Upper lobe of left lung (tissue), 6 donors: ENCODE measurements around the gene ARID1B. TPM values are rescaled to one million over a fixed set of nuclear protein-coding genes. Genes with fewer than 3 reads are reported as not detected.

Experiments
- ATAC-seq, 2 donors: fragments of 200-7000 bp; cut with Tn5 transposase; one replicate each; pipeline ENCODE4 v1.9.1; 2022; ENCODE audit warnings: mild to moderate bottlenecking in 2 of 2, moderate library complexity in 2 of 2; ENCODE audit not compliant: low FRiP score in 2 of 2
- DNase-seq, 2 donors: peaks; one replicate each; pipeline ENCODE4 v3.0.0-alpha.2; 2019 to 2020
- H3K27ac ChIP-seq, 4 donors: fragments of 200-600 bp; sonication (generic); one replicate each; pipeline ENCODE4 v1.5.1; 2016 to 2019
- H3K27me3 ChIP-seq, 4 donors: fragments of 200-600 bp; sonication (generic); one replicate each; pipeline ENCODE4 v1.5.1; 2017 to 2019
- H3K36me3 ChIP-seq, 4 donors: fragments of 200-600 bp; sonication (generic); one replicate each; pipeline ENCODE4 v1.5.1; 2016 to 2019
- H3K4me1 ChIP-seq, 4 donors: fragments of 200-600 bp; sonication (generic); one replicate each; pipeline ENCODE4 v1.5.1; 2018 to 2019
- H3K4me3 ChIP-seq, 4 donors: fragments of 200-600 bp; sonication (generic); one replicate each; pipeline ENCODE4 v1.5.1; 2017 to 2019; ENCODE audit warnings: mild to moderate bottlenecking in 2 of 4, moderate library complexity in 1 of 4
- H3K9me3 ChIP-seq, 4 donors: fragments of 200-600 bp; sonication (generic); one replicate each; pipeline ENCODE4 v1.5.1; 2018 to 2019
- EP300 ChIP-seq, 4 donors: sonication (generic); formaldehyde crosslinking; IDR thresholded peaks; one replicate each; pipeline ENCODE4 v1.5.1; 2017; ENCODE audit warnings: antibody characterized with exemption in 4 of 4, control low read depth in 2 of 4
- POLR2A ChIP-seq, 4 donors: fragments of 450-650 bp; IDR thresholded peaks; one replicate each; pipeline ENCODE4 v1.5.1; 2016 to 2017; ENCODE audit warnings: antibody characterized with exemption in 4 of 4, mild to moderate bottlenecking in 2 of 4
- POLR2AphosphoS5 ChIP-seq, 2 donors: sonication (generic); formaldehyde crosslinking; IDR thresholded peaks; one replicate each; pipeline ENCODE4 v1.5.1; 2017; ENCODE audit warnings: antibody characterized with exemption in 2 of 2
- WGBS, 2 donors: methylation state at CpG; one replicate each; pipeline ENCODE4 v1.1.5; 2017 to 2018; 5-methylcytosine and 5-hydroxymethylcytosine counted together
- total RNA-seq, 6 donors: library from RNA; depleted of rRNA in 4 of 6; stranded (reverse); fragments of >200 nt in 4 of 6; gene quantifications; one replicate each; pipeline versions ENCODE4 v1.1.0 to v1.2.1, GENCODE V29; 2016 to 2021
- TF ChIP-seq, protein P1 (sequence below), 6 experiments: fragments of 450-650 bp in 4 of 6; fragments of 200-600 bp in 2 of 6; sonication (generic) in 2 of 6; IDR thresholded peaks; one replicate each; pipeline ENCODE4 v1.5.1; 2016 to 2019; ENCODE audit warnings: antibody characterized with exemption in 6 of 6
- donor health status: DM: no; HTN: no; CAD: no; lungs with moderate emphysema.
- donor health status: DM: no; HTN: yes; CAD: no; lungs with severe emphysema.

ARID1B gene
- total RNA-seq, 6 donors from 2014 or later: 66.4 to 168 (median 109) TPM

DNA sequence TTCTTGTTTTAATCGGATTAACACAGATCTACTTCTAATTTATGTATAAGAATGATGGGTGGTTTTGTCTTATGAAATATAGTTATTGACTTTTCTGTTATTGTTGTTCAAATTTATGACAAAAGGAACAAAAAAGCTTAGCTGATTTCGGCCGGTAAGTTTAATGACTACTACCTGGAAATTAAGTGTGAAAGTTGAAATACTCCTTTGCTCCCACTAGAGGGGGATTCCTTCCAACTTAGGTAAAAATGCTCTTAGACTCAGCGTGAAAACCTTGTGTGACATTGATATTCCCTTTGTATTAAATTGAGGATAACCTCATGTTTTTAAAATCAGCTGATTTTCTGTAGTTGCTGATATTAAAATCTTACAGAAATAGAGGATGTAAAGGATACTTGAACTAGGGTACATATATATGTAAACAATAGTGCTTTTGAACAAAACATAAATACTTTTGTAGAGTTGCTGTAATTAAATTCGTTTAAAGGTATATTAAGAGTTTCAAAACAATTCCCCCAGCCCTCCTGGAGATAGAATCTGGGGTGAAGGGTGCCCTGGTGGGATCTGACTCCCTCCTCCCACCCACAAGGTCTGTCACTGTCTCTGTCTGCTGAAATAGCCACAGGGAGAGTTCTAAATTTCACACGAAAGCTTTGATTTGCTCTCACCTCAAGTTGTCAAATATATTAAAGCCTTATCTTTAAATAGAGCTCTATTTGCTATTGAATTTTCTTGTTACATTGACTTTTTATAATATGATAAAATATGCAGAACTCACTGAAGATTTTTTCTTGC is 257.5 kb downstream of the ARID1B start:
- Histone ChIP-seq H3K27ac (peak overlapping the region in 1 of 4 donors; percentile 84), H3K9me3 (no peaks in the 10 kb centered on the region), H3K4me3 (no peak overlapping the region), H3K36me3 (no peaks in the 10 kb centered on the region), H3K27me3 (no peaks in the 10 kb centered on the region), H3K4me1 (peaks cover 17 to 45% (median 31%) of the 10 kb centered on the region in 4 donors)
- ATAC-seq: peak in 1 of 2 donors; percentile 77
- 26 to 34% methylated on average over 6 of the region's 6 CpGs for WGBS, 2 donors
- DNase-seq: no peak
- no peak for TF ChIP-seq POLR2AphosphoS5 (IDR thresholded peaks at IDR 0.05)
- TF ChIP-seq, protein P1, sequence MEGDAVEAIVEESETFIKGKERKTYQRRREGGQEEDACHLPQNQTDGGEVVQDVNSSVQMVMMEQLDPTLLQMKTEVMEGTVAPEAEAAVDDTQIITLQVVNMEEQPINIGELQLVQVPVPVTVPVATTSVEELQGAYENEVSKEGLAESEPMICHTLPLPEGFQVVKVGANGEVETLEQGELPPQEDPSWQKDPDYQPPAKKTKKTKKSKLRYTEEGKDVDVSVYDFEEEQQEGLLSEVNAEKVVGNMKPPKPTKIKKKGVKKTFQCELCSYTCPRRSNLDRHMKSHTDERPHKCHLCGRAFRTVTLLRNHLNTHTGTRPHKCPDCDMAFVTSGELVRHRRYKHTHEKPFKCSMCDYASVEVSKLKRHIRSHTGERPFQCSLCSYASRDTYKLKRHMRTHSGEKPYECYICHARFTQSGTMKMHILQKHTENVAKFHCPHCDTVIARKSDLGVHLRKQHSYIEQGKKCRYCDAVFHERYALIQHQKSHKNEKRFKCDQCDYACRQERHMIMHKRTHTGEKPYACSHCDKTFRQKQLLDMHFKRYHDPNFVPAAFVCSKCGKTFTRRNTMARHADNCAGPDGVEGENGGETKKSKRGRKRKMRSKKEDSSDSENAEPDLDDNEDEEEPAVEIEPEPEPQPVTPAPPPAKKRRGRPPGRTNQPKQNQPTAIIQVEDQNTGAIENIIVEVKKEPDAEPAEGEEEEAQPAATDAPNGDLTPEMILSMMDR (IDR thresholded peaks at IDR 0.05): peak; percentile 31 to 71 (median 58)

DNA sequence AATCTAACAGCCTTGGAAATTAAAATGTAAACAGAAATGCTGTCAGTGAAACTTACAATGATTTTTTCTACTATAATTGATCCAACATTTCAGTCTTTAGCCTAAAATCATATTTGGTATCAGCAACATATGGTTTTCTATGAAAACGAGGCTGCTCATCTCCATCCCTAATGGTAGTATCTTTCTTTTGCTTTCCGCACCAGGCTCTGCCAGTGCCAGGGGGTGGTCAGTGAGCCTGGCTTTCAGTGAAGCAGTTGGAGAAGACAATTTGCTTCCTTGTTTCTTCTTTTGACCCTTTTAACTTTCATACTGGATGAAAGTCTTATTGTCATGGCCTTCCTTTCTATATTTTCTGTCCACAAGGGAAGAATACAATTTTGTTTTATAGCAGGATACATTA is 258.4 kb downstream of the ARID1B start:
- peak overlapping the region in 1 of 4 donors; percentile 36 for H3K27ac ChIP-seq

DNA sequence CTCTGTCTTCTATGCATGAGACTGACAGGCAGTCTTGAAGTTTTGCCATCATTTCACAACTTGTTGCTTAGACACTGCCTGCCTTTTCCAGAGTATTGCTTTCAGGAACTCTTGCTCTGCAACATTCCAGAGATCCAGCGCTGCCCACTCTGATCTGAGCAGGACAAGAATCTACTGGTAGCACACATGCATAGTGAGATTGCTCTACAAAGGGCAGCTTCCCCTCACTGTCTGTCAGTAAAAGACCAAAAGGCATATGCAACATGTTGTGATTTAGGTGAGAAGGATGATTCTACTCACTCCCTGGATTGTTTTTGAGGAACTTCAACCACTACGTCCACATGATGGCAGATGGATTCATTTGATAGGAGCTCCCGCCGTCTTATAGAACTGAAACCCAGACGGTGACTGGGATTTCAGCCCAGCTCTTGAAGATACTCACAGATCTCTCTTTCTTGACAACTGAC is 259.1 kb downstream of the ARID1B start:
- WGBS, 2 donors: 51 to 53% methylated on average over 5 of the region's 5 CpGs
- ATAC-seq: peak; percentile 65 to 68

More for the DNA sequence above, 258.4 kb downstream of the ARID1B start:
- DNase-seq (no peak), ATAC-seq (no peak)
- Histone ChIP-seq H3K9me3 (no peaks in the 10 kb centered on the region), H3K27me3 (no peaks in the 10 kb centered on the region), H3K4me3 (no peak overlapping the region), H3K4me1 (peaks cover 17 to 45% (median 31%) of the 10 kb centered on the region in 4 donors), H3K36me3 (no peaks in the 10 kb centered on the region)
- TF ChIP-seq POLR2A (IDR thresholded peaks at IDR 0.05) (no peak), EP300 (IDR thresholded peaks at IDR 0.05) (no peak), POLR2AphosphoS5 (IDR thresholded peaks at IDR 0.05) (no peak)
- TF ChIP-seq, protein P1 (IDR thresholded peaks at IDR 0.05): no peak
- 84 to 88% methylated on average over 2 of the region's 2 CpGs for WGBS, 2 donors

DNA sequence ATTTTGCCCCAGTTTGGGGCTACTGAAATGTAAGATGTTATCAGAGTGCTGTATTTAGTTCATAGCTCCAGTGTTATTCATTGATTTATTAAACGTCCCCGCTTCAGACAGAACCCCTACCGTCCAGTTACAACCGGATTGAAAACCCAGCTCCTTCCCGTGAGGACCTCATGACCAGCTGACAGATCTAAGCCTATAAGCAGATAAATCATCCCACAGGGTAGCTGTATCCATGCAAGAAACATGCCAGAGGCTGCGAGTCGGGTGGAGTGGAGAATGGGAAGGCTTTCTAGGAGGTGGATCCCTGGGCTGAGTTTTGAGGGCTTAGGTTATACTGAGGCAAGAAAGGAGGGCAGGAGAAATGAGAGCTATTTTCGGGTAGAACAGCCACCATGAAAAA is 260.0 kb downstream of the ARID1B start:
- no peak for DNase-seq
- WGBS, 2 donors: 85 to 91% methylated on average over 8 of the region's 8 CpGs
- no peak for TF ChIP-seq EP300 (IDR thresholded peaks at IDR 0.05)
- TF ChIP-seq, protein P1 (IDR thresholded peaks at IDR 0.05): no peak
- no peak for TF ChIP-seq POLR2AphosphoS5 (IDR thresholded peaks at IDR 0.05)
- no peak for TF ChIP-seq POLR2A (IDR thresholded peaks at IDR 0.05)
- H3K36me3 ChIP-seq: no peaks in the 10 kb centered on the region
- no peak for ATAC-seq
- no peaks in the 10 kb centered on the region for H3K9me3 ChIP-seq
- peaks cover 17 to 45% (median 31%) of the 10 kb centered on the region in 4 donors for H3K4me1 ChIP-seq
- no peak overlapping the region for H3K4me3 ChIP-seq
- peak overlapping the region in 2 of 4 donors; percentile 54 to 67 for H3K27ac ChIP-seq
- no peaks in the 10 kb centered on the region for H3K27me3 ChIP-seq

More for the DNA sequence above, 259.1 kb downstream of the ARID1B start:
- Histone ChIP-seq H3K27ac (peak overlapping the region; percentile 28 to 67 (median 56)), H3K9me3 (no peaks in the 10 kb centered on the region), H3K4me1 (peaks cover 17 to 45% (median 31%) of the 10 kb centered on the region in 4 donors), H3K4me3 (no peak overlapping the region), H3K27me3 (no peaks in the 10 kb centered on the region), H3K36me3 (no peaks in the 10 kb centered on the region)
- TF ChIP-seq, protein P1 (IDR thresholded peaks at IDR 0.05): peak in 1 of 6 experiments; percentile 8
- no peak for TF ChIP-seq POLR2AphosphoS5 (IDR thresholded peaks at IDR 0.05)
- DNase-seq: peak in 1 of 2 donors; percentile 76
